Endothelial cell of umbilical vein (primary cell): ENCODE results near the gene SEMA4F.

Source experiments
- EZH2 ChIP-seq: IDR thresholded peaks from 2 replicates; pipeline ENCODE4 v1.6.1; 2012; ENCODE audit warnings: borderline replicate concordance, low read depth, mild to moderate bottlenecking, moderate library complexity, low read length, inconsistent platforms; ENCODE audit not compliant: severe bottlenecking
- GATA2 ChIP-seq: IDR thresholded peaks from 2 replicates; pipeline ENCODE4 v1.7.0; 2011; ENCODE audit warnings: low read depth, mild to moderate bottlenecking, moderate library complexity, mixed read lengths, low read length; ENCODE audit not compliant: insufficient read length, insufficient read depth
- JUN ChIP-seq: IDR thresholded peaks from 2 replicates; pipeline ENCODE4 v1.6.1; 2011; ENCODE audit warnings: borderline replicate concordance, low read depth; ENCODE audit not compliant: insufficient read length, insufficient read depth
- POLR2A ChIP-seq: IDR thresholded peaks from 2 replicates; pipeline ENCODE4 v1.6.1; 2012; ENCODE audit warnings: low read depth, mild to moderate bottlenecking, control low read depth, low read length
- POLR2AphosphoS5 ChIP-seq: IDR thresholded peaks from 2 replicates; pipeline ENCODE4 v1.6.1; 2012; ENCODE audit warnings: low read depth, mild to moderate bottlenecking, control low read depth, low read length, moderate library complexity; ENCODE audit not compliant: insufficient read depth
- TF ChIP-seq, protein P1 (sequence below), 2 donors: IDR thresholded peaks; 1 replicate in 1 of 2; 2 replicates in 1 of 2; pipeline ENCODE4 v1.5.1; 2011; ENCODE audit warnings: low read length in 2 of 2, mild to moderate bottlenecking in 2 of 2, moderate library complexity in 2 of 2, control low read depth in 1 of 2, inconsistent platforms in 1 of 2, low read depth in 1 of 2; ENCODE audit not compliant: insufficient read depth in 1 of 2; ENCODE audit errors: extremely low read depth in 1 of 2
- TF ChIP-seq, protein P2 (sequence below): IDR thresholded peaks from 2 replicates; pipeline ENCODE4 v1.6.1; 2011; ENCODE audit not compliant: insufficient read depth, insufficient read length

DNA sequence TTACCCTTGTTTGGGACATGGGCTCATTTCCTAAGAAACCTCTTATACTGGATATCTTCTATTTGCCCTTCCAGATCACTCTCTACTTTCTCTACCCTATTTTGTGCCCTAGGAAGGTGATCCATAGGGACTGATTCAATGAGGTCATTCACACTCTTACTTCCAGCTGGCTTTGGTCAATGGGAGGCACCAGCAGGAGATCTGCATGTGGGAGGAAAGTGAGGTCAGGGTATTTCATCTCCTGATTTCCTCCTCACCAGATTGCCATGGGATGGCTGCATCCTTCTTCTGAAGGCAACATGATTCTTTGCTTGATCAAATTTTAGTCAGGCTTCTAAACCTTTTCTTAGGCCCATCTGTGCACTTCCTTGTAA is 21.1 kb upstream of the SEMA4F start:
- TF ChIP-seq, protein P1, sequence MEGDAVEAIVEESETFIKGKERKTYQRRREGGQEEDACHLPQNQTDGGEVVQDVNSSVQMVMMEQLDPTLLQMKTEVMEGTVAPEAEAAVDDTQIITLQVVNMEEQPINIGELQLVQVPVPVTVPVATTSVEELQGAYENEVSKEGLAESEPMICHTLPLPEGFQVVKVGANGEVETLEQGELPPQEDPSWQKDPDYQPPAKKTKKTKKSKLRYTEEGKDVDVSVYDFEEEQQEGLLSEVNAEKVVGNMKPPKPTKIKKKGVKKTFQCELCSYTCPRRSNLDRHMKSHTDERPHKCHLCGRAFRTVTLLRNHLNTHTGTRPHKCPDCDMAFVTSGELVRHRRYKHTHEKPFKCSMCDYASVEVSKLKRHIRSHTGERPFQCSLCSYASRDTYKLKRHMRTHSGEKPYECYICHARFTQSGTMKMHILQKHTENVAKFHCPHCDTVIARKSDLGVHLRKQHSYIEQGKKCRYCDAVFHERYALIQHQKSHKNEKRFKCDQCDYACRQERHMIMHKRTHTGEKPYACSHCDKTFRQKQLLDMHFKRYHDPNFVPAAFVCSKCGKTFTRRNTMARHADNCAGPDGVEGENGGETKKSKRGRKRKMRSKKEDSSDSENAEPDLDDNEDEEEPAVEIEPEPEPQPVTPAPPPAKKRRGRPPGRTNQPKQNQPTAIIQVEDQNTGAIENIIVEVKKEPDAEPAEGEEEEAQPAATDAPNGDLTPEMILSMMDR (IDR thresholded peaks at IDR 0.05; ENCODE audit: extremely low read depth in 1 of 2, insufficient read depth in 1 of 2, low read depth in 1 of 2, low read length in 2 of 2): no peak
- TF ChIP-seq GATA2: no peak
- no peak for TF ChIP-seq POLR2AphosphoS5
- TF ChIP-seq POLR2A: no peak
- no peak for TF ChIP-seq EZH2
- TF ChIP-seq, protein P2, sequence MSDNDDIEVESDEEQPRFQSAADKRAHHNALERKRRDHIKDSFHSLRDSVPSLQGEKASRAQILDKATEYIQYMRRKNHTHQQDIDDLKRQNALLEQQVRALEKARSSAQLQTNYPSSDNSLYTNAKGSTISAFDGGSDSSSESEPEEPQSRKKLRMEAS: no peak
- no peak for TF ChIP-seq JUN
